NCI-H510A treated with DMSO at 0.1 percent for 48 hours (cell line): ENCODE data around the gene USF1.
A peak's percentile ranks its signal among the peaks of the same experiment; 100 is the strongest.
"Not testable (repeated sequence)": the region's sequence is repeated elsewhere in the genome, so short reads cannot be mapped to it uniquely, and the experiment has no call there.

Source experiments
- DNase-seq: peaks from one replicate; lab custom pipeline; 2025; lab: John Stamatoyannopoulos, UW

The USF1 gene

GRCh38 chr1:161077426-161077825 is 31.6 kb upstream of the USF1 start:
- no peak for DNase-seq

DNA sequence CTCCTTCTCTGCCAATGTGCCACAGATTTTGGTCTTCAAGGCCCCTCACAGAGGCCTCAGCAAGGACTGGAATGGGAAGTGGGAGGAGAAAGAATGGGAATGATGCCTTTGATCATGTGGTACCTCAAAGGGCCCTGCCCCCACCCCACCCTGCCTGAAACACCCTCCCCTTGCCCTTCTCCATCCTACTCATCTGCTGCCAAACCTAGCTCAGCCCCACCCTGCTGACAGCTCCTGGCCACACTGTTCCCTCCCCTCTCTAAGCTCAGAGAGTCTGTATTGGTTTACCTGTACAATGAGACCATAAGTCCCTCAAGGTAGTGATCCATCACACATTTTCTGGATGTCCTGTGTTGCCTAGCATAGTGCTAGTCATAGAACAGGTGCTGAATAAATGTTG is 30.6 kb upstream of the USF1 start:
- no peak for DNase-seq

DNA sequence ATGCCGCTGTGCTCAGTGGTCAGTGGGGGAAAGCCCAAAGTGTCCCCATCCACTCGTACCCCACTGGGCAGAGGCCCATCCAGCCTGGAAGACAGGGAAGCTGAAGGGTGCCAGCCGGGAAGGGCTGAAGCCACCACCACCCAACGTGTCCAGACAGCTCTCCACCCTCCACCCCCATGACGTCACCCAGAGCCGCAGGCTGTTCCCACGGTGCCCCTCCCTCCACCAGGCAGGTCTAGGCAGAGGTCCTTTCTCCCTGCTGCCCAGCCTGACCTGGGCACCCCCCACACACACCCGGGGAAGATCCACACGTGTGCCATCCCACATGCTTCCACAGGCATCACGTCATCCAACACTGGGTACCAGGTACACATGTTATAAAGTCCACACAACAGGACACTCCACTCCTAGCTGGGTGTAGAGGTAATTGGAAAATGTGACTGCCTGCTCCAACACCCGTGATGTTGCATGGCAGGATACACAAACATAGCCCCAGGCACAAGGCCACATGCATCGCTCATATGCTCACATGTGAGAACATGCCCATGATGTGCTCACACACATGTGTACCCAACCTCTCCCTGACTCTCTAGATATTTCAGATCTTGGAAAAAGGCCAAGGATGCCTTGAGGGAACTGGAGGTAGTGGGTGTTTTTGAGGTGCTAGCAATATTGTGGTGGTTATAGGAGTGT is 29.0 kb upstream of the USF1 start:
- no peak for DNase-seq

- no peak for DNase-seq
These were observed 27.8 kb upstream of the USF1 start for GRCh38 chr1:161073474-161074121.

GRCh38 chr1:161072751-161073449 is 27.1 kb upstream of the USF1 start:
- no peak for DNase-seq

DNA sequence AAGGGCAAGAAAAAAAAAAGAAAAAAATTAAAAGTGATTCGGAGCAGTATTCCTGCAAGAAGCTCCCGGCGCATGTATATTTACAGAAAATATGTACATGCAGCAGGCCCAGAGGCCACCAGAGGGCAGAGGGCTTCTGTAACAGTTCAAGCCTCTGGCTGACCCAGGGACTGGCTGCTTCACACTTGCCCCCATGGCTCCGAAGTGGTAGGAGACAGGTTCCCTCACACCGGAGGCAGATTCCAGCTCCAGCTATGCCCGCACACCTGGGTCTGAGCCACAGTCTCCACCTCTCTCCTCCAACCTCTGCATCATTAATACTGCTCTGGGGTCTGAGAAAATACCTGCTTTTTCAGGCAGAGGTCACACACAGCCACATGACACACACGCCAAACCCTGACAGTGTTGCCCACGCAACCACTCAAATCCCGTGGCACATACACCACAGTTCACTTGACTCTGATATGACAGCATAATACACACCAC is 26.2 kb upstream of the USF1 start:
- DNase-seq, result peak; percentile 2

- DNase-seq, result no peak
These were observed 25.0 kb upstream of the USF1 start for GRCh38 chr1:161070761-161071160.

GRCh38 chr1:161069731-161070270 is 24.0 kb upstream of the USF1 start, which contains the start of gene ARHGAP30:
ARHGAP30 (minus strand) TSS chr1:161069891; CDS start chr1:161069624, 267 bp downstream.
- no peak for DNase-seq

DNA sequence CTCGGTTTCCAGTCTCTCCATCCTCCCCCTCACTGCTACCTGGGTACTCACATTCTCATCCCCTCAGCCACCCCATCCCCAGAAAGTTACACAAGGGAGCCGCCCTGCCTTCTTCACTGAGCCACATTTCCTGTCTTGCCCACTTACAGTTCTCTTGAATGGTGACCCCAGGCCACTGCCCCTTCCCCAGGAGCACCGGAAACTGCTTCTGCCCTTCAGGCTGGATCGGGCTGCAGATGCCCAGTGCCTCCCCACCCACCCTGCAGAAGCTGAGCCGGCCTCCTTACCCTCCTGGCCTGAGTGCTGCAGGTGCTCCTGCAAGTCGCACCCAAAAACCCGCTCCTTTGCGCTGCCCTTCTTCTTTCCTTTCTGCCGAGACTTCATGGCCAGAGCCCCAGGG is 23.5 kb upstream of the USF1 start:
- DNase-seq, result no peak

DNA sequence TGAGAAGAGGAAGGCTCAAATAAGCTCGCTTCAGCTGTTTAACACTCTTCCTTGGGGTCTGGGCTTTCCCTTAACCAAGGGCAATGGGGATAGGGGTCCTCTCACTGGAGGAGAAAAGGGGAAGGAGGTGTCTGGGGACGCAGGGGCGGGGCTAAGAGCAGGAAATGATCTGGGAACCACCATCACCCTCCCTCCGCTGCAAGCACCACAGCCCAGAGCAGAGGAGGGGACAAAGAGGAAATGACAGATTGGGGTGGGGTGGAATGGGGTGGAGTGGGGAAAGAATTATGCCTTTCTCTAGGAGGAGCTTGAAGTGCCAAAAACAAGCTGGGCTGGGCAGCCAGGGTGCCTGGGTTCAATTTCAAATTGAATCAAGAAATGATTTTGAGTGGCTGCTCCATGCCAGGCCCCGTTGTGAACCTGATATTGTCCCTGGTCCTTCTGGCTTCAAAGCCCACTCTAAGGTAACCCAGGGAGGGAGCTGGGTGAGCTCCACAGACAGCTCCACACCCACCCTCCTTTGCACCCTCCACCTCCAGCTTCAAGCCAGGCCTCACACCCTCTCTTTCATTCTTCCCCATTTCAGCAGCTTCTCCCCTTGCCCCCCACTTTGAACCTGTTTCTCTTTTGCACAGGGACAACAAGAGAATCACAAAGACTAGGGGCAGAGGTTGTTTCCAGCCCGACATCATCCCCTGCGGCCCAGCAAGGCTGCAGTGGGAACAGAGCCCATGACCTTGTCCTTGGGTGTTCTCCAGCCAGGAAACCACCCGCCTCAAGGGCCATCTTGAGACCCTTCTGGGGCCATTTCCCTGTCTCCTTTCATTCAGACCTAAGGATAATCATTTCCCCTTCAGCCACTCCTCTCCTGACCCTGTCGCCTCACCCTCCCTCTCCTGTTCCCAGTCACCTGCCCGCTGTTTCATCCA is 22.8 kb upstream of the USF1 start:
- DNase-seq, result no peak

GRCh38 chr1:161066694-161067093 is 20.9 kb upstream of the USF1 start:
- DNase-seq, result no peak

DNA sequence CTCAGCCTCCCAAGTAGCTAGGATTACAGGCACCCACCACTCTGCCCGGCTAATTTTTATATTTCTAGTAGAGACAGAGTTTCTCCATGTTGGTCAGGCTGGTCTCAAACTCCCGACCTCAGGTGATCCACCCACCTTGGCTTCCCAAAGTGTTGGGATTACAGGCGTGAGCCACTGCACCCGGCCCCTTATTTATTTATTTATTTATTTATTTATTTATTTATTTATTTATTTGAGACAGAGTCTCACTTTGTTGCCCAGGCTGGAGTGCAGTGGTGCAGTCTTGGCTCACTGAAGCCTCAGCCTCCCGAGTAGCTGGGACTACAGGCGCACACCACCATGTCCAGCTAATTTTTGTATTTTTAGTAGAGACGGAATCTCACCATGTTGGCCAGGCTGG is 19.9 kb upstream of the USF1 start:
- not testable (repeated sequence) for DNase-seq

DNA sequence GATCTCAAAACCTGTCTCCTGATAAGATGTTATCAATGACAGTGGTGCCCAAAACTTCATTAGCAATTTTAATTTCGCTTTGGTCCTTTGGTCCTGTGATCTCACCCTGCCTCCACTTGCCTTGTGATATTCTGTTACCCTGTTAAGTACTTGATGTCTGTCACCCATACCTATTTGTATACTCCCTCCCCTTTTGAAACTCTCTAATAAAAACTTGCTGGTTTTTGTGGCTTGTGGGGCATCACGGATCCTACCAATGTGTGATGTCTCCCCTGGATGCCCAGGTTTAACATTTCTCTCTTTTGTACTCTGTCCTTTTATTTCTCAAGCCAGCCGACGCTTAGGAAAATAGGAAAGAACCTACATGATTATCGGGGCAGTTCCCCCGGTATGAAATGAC is 18.2 kb upstream of the USF1 start:
- DNase-seq, result not testable (repeated sequence)

DNA sequence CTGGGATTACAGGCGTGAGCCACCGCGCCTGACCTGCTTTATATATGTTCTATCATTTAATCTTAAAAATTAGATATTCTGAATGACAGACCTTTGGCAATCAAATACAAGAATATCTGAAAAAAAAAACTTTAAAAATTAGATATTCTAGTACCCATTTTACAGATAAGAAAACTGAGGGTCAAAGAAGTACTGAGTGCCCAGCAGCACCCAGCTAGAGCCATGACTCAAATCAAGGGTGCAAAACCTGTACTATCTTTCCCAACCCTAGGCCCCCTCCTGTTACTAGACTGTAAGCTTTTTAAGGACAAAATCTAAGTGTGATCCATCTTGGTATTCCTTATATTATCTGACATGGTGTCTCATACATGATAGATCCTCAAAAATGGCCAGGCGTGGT is 15.6 kb upstream of the USF1 start:
- DNase-seq, result no peak

GRCh38 chr1:161059293-161059692 is 13.5 kb upstream of the USF1 start:
- DNase-seq, result no peak

DNA sequence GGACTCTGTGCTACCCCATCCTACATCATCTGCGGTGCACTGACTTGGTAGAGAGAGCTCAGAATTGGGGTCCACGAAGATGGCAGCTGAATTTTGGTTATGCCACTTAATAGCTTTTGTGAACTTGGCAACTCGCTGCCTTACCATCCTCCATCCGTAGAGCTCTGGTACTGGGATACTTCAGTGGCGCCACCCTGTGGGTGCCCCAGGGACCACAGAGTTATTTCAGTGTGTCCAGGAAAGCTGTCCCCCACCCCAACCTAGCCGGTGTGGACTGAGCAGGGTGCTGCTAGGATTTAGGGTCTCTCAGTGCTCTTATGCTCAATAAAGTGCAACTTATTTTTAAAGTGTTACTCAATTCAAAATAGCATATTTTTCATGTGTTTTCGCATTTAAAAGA is 9.0 kb upstream of the USF1 start:
- DNase-seq, result no peak

DNA sequence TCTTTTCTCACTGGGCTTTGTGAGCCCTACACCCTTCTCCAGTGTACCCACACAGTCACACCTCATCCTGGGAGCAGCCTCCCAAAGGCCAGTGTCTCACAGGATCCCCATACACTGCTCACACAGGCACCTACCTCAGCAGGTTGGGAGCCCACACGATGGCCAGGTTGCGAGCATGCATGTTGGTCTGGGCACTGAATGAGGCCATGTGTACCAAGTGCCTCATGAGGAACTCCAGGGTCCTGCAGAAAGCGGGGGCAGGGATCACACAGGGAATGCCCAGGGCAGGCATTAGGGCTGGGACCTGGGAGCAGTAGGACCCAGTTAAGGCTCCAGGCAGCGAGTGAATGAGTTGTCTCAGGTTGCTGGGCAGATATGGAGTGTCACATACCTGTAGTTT is 8.5 kb upstream of the USF1 start:
- no peak for DNase-seq

- no peak for DNase-seq
These were observed 7.1 kb upstream of the USF1 start for GRCh38 chr1:161052899-161053298.

DNA sequence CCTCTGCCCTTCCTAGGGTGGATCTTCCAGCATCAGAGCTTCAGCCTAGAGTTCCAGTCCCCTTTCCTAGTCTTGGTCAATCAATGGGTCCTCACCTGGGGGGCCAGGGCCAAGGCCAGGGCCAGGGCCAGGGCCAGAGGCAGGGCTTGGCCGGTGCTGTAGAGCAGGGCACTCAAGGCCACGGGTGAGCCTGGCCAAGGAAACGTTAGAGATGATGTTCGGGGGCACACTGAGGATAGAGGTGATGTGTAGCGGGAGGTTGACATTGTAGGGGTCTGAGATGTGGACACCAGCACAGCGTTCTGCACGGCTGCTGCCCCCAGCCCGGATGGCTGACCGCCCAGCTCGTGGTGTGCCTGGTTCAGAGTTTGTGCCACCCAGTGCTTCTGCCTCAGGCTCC is 5.4 kb upstream of the USF1 start:
- DNase-seq, result no peak

DNA sequence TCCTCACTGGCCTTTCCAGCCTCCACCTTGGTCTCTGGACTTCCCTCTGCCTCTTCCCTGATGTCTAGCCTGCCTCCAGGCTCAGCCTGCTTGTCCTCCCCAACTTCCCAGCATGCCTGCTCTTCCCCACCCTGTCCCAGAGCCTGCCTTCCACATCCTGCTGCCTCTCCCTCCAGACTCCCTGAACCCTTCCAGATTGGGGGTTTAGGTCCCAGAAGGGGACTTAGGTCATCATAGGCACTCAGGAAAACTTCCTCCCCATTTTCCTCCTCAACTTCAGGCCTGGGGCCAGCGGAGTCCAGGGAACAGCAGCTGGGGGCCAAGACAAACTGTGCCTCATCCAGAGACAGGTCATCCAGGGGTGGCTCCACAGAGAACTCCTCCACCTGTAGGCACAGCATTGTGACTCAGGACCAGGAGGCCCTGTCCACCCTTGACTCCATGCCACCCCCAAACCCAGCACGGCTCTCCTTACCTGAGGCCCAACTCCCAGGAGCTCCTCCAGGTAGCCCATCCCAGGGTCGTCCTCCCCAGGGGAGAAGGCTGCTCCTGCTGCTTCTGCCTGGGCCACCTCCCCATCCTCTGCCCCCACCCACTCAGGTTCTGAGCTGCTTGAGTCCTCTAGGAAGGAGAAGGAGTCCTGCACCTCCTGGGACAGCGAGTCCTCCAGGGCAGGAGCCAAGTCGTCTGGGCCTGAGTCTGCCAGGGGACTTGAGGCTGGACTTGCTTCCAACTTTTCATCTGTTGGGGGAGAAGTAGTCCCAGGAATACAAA is 3.4 kb upstream of the USF1 start:
- DNase-seq, result no peak
